B cell (primary cell): ENCODE results near the gene MRPS21. TPM values are rescaled to one million over a fixed set of nuclear protein-coding genes. Genes with fewer than 3 reads are reported as not detected.

Experiments used
- ATAC-seq: fragments of 200-7000 bp; cut with Tn5 transposase; one replicate; pipeline ENCODE4 v1.10.0; 2021; ENCODE audit warnings: low read depth, mild to moderate bottlenecking, moderate number of reproducible peaks, moderate library complexity
- CTCF ChIA-PET: fragments of 350-600 bp; sonication (Branson Sonifier 250); formaldehyde crosslinking; loops from one replicate; lab custom pipeline; 2021; ENCODE audit warnings: antibody characterized with exemption, inconsistent platforms; lab: Charles Lee
- POLR2A ChIA-PET: fragments of 350-600 bp; sonication (Branson Sonifier 250); formaldehyde crosslinking; loops from one replicate; lab custom pipeline; 2021; ENCODE audit warnings: antibody characterized with exemption; lab: Charles Lee
- DNase-seq: peaks from one replicate; pipeline ENCODE4 v3.0.0; 2013
- H2AFZ ChIP-seq: 2 replicates; pipeline ENCODE4 v1.6.1; 2012; ENCODE audit warnings: mild to moderate bottlenecking, low read depth, low read length; ENCODE audit not compliant: insufficient read depth, poor library complexity, severe bottlenecking
- H3K27ac ChIP-seq, 2 donors: 1 replicate in 1 of 2; 2 replicates in 1 of 2; pipeline ENCODE4 v1.5.1; 2012 to 2013; ENCODE audit warnings: low read length in 2 of 2, mild to moderate bottlenecking in 2 of 2, moderate library complexity in 1 of 2
- H3K27me3 ChIP-seq, 4 experiments: fragments of 200-600 bp in 1 of 4; sonication (generic) in 1 of 4; replicated peaks in 1 of 4; 1 replicate in 2 of 4; 2 replicates in 2 of 4; pipeline versions ENCODE4 v1.6.1 to v1.7.0; 2013 to 2016; ENCODE audit warnings: low read length in 3 of 4, mild to moderate bottlenecking in 2 of 4, mixed read lengths in 1 of 4, moderate library complexity in 1 of 4; ENCODE audit not compliant: insufficient read depth in 4 of 4, control insufficient read depth in 3 of 4; ENCODE audit errors: control extremely low read depth in 1 of 4
- H3K36me3 ChIP-seq, 2 experiments: replicated peaks in 1 of 2; 1 replicate in 1 of 2; 2 replicates in 1 of 2; pipeline versions ENCODE4 v1.6.1 to v1.7.1; 2013; ENCODE audit warnings: low read length in 1 of 2; ENCODE audit not compliant: insufficient read depth in 2 of 2, control insufficient read depth in 1 of 2; ENCODE audit errors: control extremely low read depth in 1 of 2, extremely low read depth in 1 of 2
- H3K4me1 ChIP-seq, 2 donors: fragments of 200-600 bp in 1 of 2; sonication (generic) in 1 of 2; 1 replicate in 1 of 2; 2 replicates in 1 of 2; pipeline versions ENCODE4 v1.5.1 to v1.6.1; 2013 to 2017; ENCODE audit warnings: low read length in 2 of 2; ENCODE audit not compliant: control insufficient read depth in 2 of 2, insufficient read depth in 2 of 2
- H3K4me2 ChIP-seq: replicated peaks from 2 replicates; pipeline ENCODE3; 2012; ENCODE audit warnings: mild to moderate bottlenecking, low read depth, low read length; ENCODE audit not compliant: poor library complexity, severe bottlenecking
- H3K4me3 ChIP-seq, 5 experiments: fragments of 200-600 bp in 1 of 5; sonication (generic) in 1 of 5; 1 replicate in 3 of 5; 2 replicates in 2 of 5; pipeline versions ENCODE4 v1.5.1 to v1.7.0; 2011 to 2016; ENCODE audit warnings: low read length in 4 of 5, mild to moderate bottlenecking in 4 of 5, low read depth in 2 of 5, control low read depth in 1 of 5, moderate library complexity in 1 of 5; ENCODE audit not compliant: insufficient read depth in 1 of 5; ENCODE audit errors: control extremely low read depth in 1 of 5, extremely low read depth in 1 of 5
- H3K79me2 ChIP-seq: fragments of 200-600 bp; sonication (generic); one replicate; pipeline ENCODE4 v1.6.0; 2016; ENCODE audit warnings: low read length; ENCODE audit not compliant: control insufficient read depth, insufficient read depth
- H3K9ac ChIP-seq: fragments of 200-600 bp; sonication (generic); 2 replicates; pipeline ENCODE4 v1.6.1; 2017; ENCODE audit warnings: mild to moderate bottlenecking, low read length, moderate library complexity
- H3K9me3 ChIP-seq, 3 donors: one replicate each; pipeline versions ENCODE4 v1.6.1 to v1.7.1; 2013; ENCODE audit warnings: low read length in 2 of 3; ENCODE audit not compliant: control insufficient read depth in 2 of 3, insufficient read depth in 1 of 3; ENCODE audit errors: control extremely low read depth in 1 of 3
- H4K20me1 ChIP-seq: 2 replicates; pipeline ENCODE4 v1.6.0; 2012; ENCODE audit warnings: mild to moderate bottlenecking, low read length; ENCODE audit not compliant: insufficient read depth, control insufficient read depth, poor library complexity, severe bottlenecking
- H3K27ac Mint-ChIP-seq: one replicate; pipeline ENCODE4 v1.8.0; 2021; ENCODE audit warnings: mixed read lengths
- H3K27me3 Mint-ChIP-seq: one replicate; pipeline ENCODE4 v1.8.0; 2021; ENCODE audit warnings: mixed read lengths
- H3K4me1 Mint-ChIP-seq: one replicate; pipeline ENCODE4 v1.8.0; 2021; ENCODE audit warnings: mixed read lengths
- H3K4me3 Mint-ChIP-seq: one replicate; pipeline ENCODE4 v1.8.0; 2021; ENCODE audit warnings: mixed read lengths
- H3K9me3 Mint-ChIP-seq: one replicate; pipeline ENCODE4 v1.8.0; 2022; ENCODE audit warnings: mixed read lengths; ENCODE audit not compliant: insufficient read depth
- CTCF ChIP-seq: fragments of 200-600 bp; IDR thresholded peaks from one replicate; pipeline ENCODE4 v1.8.0; 2022; ENCODE audit warnings: antibody characterized with exemption, mild to moderate bottlenecking
- EZH2 ChIP-seq: IDR thresholded peaks from 2 replicates; pipeline ENCODE4 v1.6.1; 2012; ENCODE audit warnings: borderline replicate concordance, low read depth, mild to moderate bottlenecking, moderate library complexity, low read length; ENCODE audit not compliant: insufficient read depth, poor library complexity, severe bottlenecking
- WGBS: methylation state at CpG from one replicate; pipeline ENCODE4 v1.1.5; 2013; ENCODE audit warnings: missing lambda C conversion rate; ENCODE audit not compliant: insufficient coverage; 5-methylcytosine and 5-hydroxymethylcytosine counted together
- intact Hi-C: fragments of 100-400 bp; cut with micrococcal nuclease; formaldehyde crosslinking; loops from one replicate; pipeline ENCODE4 v1.10.0; 2022
- polyA plus RNA-seq: library from polyadenylated mRNA; depleted of rRNA; stranded (reverse); fragments of >200 nt; gene quantifications from 2 replicates; pipeline ENCODE4 v1.2.3, GENCODE V29; 2012
- total RNA-seq, 2 donors: library from RNA; stranded (reverse); fragments of 120-200 nt in 1 of 2; gene quantifications; 1 replicate in 1 of 2; 2 replicates in 1 of 2; pipeline versions ENCODE4 v1.2.3 to v1.2.4, GENCODE V29; 2013 to 2022

MRPS21 gene
- total and polyA plus RNA-seq, 2 donors (not counting 1 experiment from before 2014, with no cell fraction given): 50.1 to 60.4 TPM

DNA sequence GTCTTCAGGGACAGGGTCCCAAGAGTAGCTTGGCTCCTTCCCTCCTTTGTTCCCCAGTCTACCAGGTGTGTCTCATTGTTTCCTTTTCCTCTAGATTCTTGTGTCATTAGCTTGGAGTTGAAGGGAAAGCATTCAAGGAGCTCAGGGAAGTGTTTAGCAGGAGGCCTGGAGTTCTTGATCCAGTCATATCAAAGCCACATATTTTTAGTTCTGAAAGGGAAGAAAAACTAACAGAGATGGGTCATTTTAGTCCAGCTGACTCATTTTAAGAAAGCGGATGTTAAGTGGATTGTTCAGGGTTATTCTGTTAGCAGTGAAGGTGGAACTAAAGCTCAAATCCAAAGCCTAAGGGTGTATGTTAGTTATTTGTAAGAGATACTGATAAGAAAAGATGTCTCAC lies 20.4 kb upstream of the MRPS21 start:
- H3K4me2 ChIP-seq: no peak overlapping the region
- H3K4me1 Mint-ChIP-seq: peaks cover 14% of the 10 kb centered on the region
- CTCF ChIA-PET: interaction anchor here (1.2 to 2.2 kb wide), 2 partner anchors 13 to 17 kb away, joined by 3 to 8 read pairs; no protein-coding TSS in a partner anchor

More for the DNA sequence above, 20.4 kb upstream of the MRPS21 start:
- Mint-ChIP-seq H3K4me3 (no peak overlapping the region), H3K27ac (no peak overlapping the region), H3K9me3 (no peaks in the 10 kb centered on the region), H3K27me3 (peaks cover 10% of the 10 kb centered on the region)
- POLR2A ChIA-PET: interaction anchor here (0.5 kb wide), 1 partner anchor 204 kb away, joined by 3 read pairs; no protein-coding TSS in a partner anchor
- DNase-seq (no peak), ATAC-seq (no peak)
- H3K27me3 ChIP-seq: no peaks in the 10 kb centered on the region
- TF ChIP-seq CTCF (no peak), EZH2 (no peak)
- peaks cover 11% of the 10 kb centered on the region for H3K79me2 ChIP-seq
- no peak overlapping the region for H2AFZ ChIP-seq
- intact Hi-C loops: no loop called here
- H4K20me1 ChIP-seq: no peaks in the 10 kb centered on the region
- no peak overlapping the region for H3K27ac ChIP-seq
- WGBS: no CpG with 5 or more reads among the region's 1 CpG
- no peaks in the 10 kb centered on the region for H3K9me3 ChIP-seq
- no peak overlapping the region for H3K4me3 ChIP-seq
- peaks cover 7 to 13% of the 10 kb centered on the region in 2 donors for H3K4me1 ChIP-seq
- no peaks in the 10 kb centered on the region for H3K36me3 ChIP-seq
- H3K9ac ChIP-seq: no peak overlapping the region
